IMR-90 (cell line): ENCODE measurements around the gene TTLL11. TPM values are rescaled to one million over a fixed set of nuclear protein-coding genes. Genes with fewer than 3 reads are reported as not detected.

Source experiments
- ATAC-seq: fragments of 200-7000 bp; cut with Tn5 transposase; 2 replicates; pipeline ENCODE4 v1.9.1; 2020; ENCODE audit warnings: low read depth, mild to moderate bottlenecking, moderate library complexity
- BruUV-seq: library from RNA; stranded (reverse); fragments of 400-500 nt; replicated peaks from 2 replicates; lab custom pipeline; 2021; lab: Mats Ljungman, UMichigan
- CTCF ChIA-PET: fragments of 300-600 bp; formaldehyde crosslinking; extraction: SDS; loops from one replicate; lab custom pipeline; 2021; ENCODE audit warnings: antibody characterized with exemption; lab: Yijun Ruan, JAX
- POLR2A ChIA-PET: fragments of 300-600 bp; sonication (Branson Sonifier 250); formaldehyde crosslinking; loops from one replicate; lab custom pipeline; 2022; ENCODE audit warnings: antibody characterized with exemption; ENCODE audit not compliant: unreplicated experiment; lab: Charles Lee
- DNase-seq: peaks from one replicate; pipeline ENCODE4 v3.0.0; 2013
- H2AFZ ChIP-seq: replicated peaks from 2 replicates; pipeline ENCODE3; 2013; ENCODE audit warnings: low read length, mild to moderate bottlenecking; ENCODE audit not compliant: poor library complexity
- H2AK5ac ChIP-seq: 2 replicates; pipeline ENCODE4 v1.6.1; 2013; ENCODE audit warnings: low read depth, low read length, inconsistent platforms
- H2AK9ac ChIP-seq: replicated peaks from 2 replicates; pipeline ENCODE3; 2013; ENCODE audit warnings: mild to moderate bottlenecking, low read depth, low read length, moderate library complexity; ENCODE audit not compliant: poor library complexity
- H2BK120ac ChIP-seq: 2 replicates; pipeline ENCODE4 v1.6.1; 2013; ENCODE audit warnings: low read depth, low read length, inconsistent platforms
- H2BK15ac ChIP-seq: 3 replicates; pipeline ENCODE4 v1.6.1; 2013; ENCODE audit warnings: low read depth, low read length, inconsistent platforms
- H2BK20ac ChIP-seq: 2 replicates; pipeline ENCODE4 v1.6.1; 2013; ENCODE audit warnings: low read depth, mild to moderate bottlenecking, inconsistent platforms, low read length, moderate library complexity
- H2BK5ac ChIP-seq: 2 replicates; pipeline ENCODE4 v1.6.1; 2013; ENCODE audit warnings: mild to moderate bottlenecking, low read depth, low read length, inconsistent platforms; ENCODE audit not compliant: poor library complexity, severe bottlenecking
- H3K14ac ChIP-seq: replicated peaks from 2 replicates; pipeline ENCODE4 v1.6.1; 2013; ENCODE audit warnings: low read depth, low read length, inconsistent platforms
- H3K18ac ChIP-seq: 2 replicates; pipeline ENCODE4 v1.6.1; 2013; ENCODE audit warnings: low read depth, low read length, control low read depth
- H3K23ac ChIP-seq: 2 replicates; pipeline ENCODE4 v1.6.1; 2013; ENCODE audit warnings: low read depth, low read length, inconsistent platforms
- H3K27ac ChIP-seq: 2 replicates; pipeline ENCODE4 v1.5.1; 2013; ENCODE audit warnings: mild to moderate bottlenecking, control low read depth, low read length; ENCODE audit not compliant: insufficient read depth
- H3K27me3 ChIP-seq: 2 replicates; pipeline ENCODE4 v1.6.1; 2013; ENCODE audit warnings: low read length; ENCODE audit not compliant: control insufficient read depth, insufficient read depth
- H3K36me3 ChIP-seq: 2 replicates; pipeline ENCODE4 v1.6.1; 2013; ENCODE audit warnings: low read length, mixed read lengths; ENCODE audit not compliant: control insufficient read depth, insufficient read depth
- H3K4ac ChIP-seq: 2 replicates; pipeline ENCODE4 v1.6.1; 2013; ENCODE audit warnings: low read depth, low read length, inconsistent platforms
- H3K4me1 ChIP-seq: 2 replicates; pipeline ENCODE4 v1.6.1; 2013; ENCODE audit warnings: low read length, mixed read lengths; ENCODE audit not compliant: control insufficient read depth, insufficient read depth
- H3K4me2 ChIP-seq: 2 replicates; pipeline ENCODE4 v1.6.1; 2013; ENCODE audit warnings: low read depth, mild to moderate bottlenecking, control low read depth, low read length, moderate library complexity
- H3K4me3 ChIP-seq: 2 replicates; pipeline ENCODE4 v1.5.1; 2013; ENCODE audit warnings: low read depth, mild to moderate bottlenecking, control low read depth, low read length, moderate library complexity; ENCODE audit not compliant: insufficient read depth
- H3K56ac ChIP-seq: 2 replicates; pipeline ENCODE4 v1.6.1; 2013; ENCODE audit warnings: low read length, inconsistent platforms; ENCODE audit not compliant: insufficient read depth; ENCODE audit errors: extremely low read depth
- H3K79me1 ChIP-seq, 2 experiments: 2 replicates each; pipeline ENCODE4 v1.6.1; 2013; ENCODE audit warnings: low read length in 2 of 2, inconsistent platforms in 1 of 2, low read depth in 1 of 2
- H3K9ac ChIP-seq: 2 replicates; pipeline ENCODE4 v1.6.1; 2013; ENCODE audit warnings: low read depth, low read length, control low read depth
- H3K9me1 ChIP-seq: 2 replicates; pipeline ENCODE4 v1.6.1; 2013; ENCODE audit warnings: low read length, inconsistent platforms; ENCODE audit not compliant: insufficient read depth
- H3K9me3 ChIP-seq: 2 replicates; pipeline ENCODE4 v1.6.1; 2013; ENCODE audit warnings: low read length; ENCODE audit not compliant: control insufficient read depth, insufficient read depth
- H4K20me1 ChIP-seq: 2 replicates; pipeline ENCODE4 v1.6.1; 2013; ENCODE audit warnings: low read length, inconsistent platforms; ENCODE audit not compliant: insufficient read depth
- H4K5ac ChIP-seq: 2 replicates; pipeline ENCODE4 v1.6.1; 2013; ENCODE audit warnings: mild to moderate bottlenecking, low read depth, low read length, control low read depth
- H4K8ac ChIP-seq, 2 experiments: 2 replicates each; pipeline ENCODE4 v1.6.1; 2013; ENCODE audit warnings: low read depth in 2 of 2, low read length in 2 of 2, control low read depth in 1 of 2, inconsistent platforms in 1 of 2
- H4K91ac ChIP-seq: 2 replicates; pipeline ENCODE4 v1.6.1; 2013; ENCODE audit warnings: low read depth, low read length, inconsistent platforms; ENCODE audit not compliant: insufficient read depth
- BHLHE40 ChIP-seq: fragments of 150-350 bp; IDR thresholded peaks from 2 replicates; pipeline ENCODE4 v1.6.1; 2016; ENCODE audit warnings: mild to moderate bottlenecking, low read depth, low read length
- CEBPB ChIP-seq: IDR thresholded peaks from 2 replicates; pipeline ENCODE4 v1.6.1; 2012; ENCODE audit warnings: low read depth, low read length, improper control_type of control experiment
- CHD1 ChIP-seq: IDR thresholded peaks from 2 replicates; pipeline ENCODE4 v1.6.1; 2012; ENCODE audit warnings: low read depth, low read length, improper control_type of control experiment
- CTCF ChIP-seq: conservative IDR thresholded peaks from 2 replicates; pipeline ENCODE4 v1.5.1; 2012; ENCODE audit warnings: mild to moderate bottlenecking, low read depth, low read length, improper control_type of control experiment
- ELK1 ChIP-seq: fragments of 150-350 bp; IDR thresholded peaks from 2 replicates; pipeline ENCODE4 v1.6.1; 2016; ENCODE audit warnings: low read depth, mild to moderate bottlenecking, low read length, moderate library complexity, borderline replicate concordance
- FOS ChIP-seq: fragments of 150-350 bp; IDR thresholded peaks from 2 replicates; pipeline ENCODE4 v1.6.1; 2016; ENCODE audit warnings: low read depth, low read length
- MAFK ChIP-seq: IDR thresholded peaks from 2 replicates; pipeline ENCODE4 v1.6.1; 2012; ENCODE audit warnings: low read depth, low read length, improper control_type of control experiment
- MAZ ChIP-seq: IDR thresholded peaks from 2 replicates; pipeline ENCODE4 v1.6.1; 2012; ENCODE audit warnings: low read depth, mild to moderate bottlenecking, low read length, improper control_type of control experiment, moderate library complexity, borderline replicate concordance
- MXI1 ChIP-seq: IDR thresholded peaks from 2 replicates; pipeline ENCODE4 v1.6.1; 2012; ENCODE audit warnings: low read depth, mild to moderate bottlenecking, low read length, moderate library complexity, borderline replicate concordance
- NFE2L2 ChIP-seq: fragments of 150-350 bp; IDR thresholded peaks from 2 replicates; pipeline ENCODE4 v1.6.1; 2016; ENCODE audit warnings: low read depth, mild to moderate bottlenecking, low read length
- POLR2A ChIP-seq: IDR thresholded peaks from 2 replicates; pipeline ENCODE4 v1.6.1; 2012; ENCODE audit warnings: mild to moderate bottlenecking, low read depth, low read length
- RAD21 ChIP-seq: IDR thresholded peaks from 2 replicates; pipeline ENCODE4 v1.6.1; 2012; ENCODE audit warnings: low read length, improper control_type of control experiment
- RCOR1 ChIP-seq: IDR thresholded peaks from 2 replicates; pipeline ENCODE4 v1.6.1; 2012; ENCODE audit warnings: mild to moderate bottlenecking, low read length, improper control_type of control experiment; ENCODE audit not compliant: insufficient replicate concordance
- RFX5 ChIP-seq: IDR thresholded peaks from 2 replicates; pipeline ENCODE4 v1.8.0; 2012; ENCODE audit warnings: low read depth, mild to moderate bottlenecking, low read length, moderate library complexity
- SMC3 ChIP-seq: fragments of 150-350 bp; IDR thresholded peaks from 2 replicates; pipeline ENCODE4 v1.6.1; 2016; ENCODE audit warnings: low read depth, mild to moderate bottlenecking, antibody characterized with exemption, low read length, moderate library complexity
- USF2 ChIP-seq: fragments of 150-350 bp; IDR thresholded peaks from 2 replicates; pipeline ENCODE4 v1.6.1; 2017; ENCODE audit warnings: mild to moderate bottlenecking, antibody characterized with exemption, low read length, low read depth
- WGBS, 2 experiments: methylation state at CpG; one replicate each; pipeline versions ENCODE4 v1.1.5 to v1.1.7; 2013; ENCODE audit warnings: missing lambda C conversion rate in 2 of 2; ENCODE audit not compliant: insufficient read length in 1 of 2; ENCODE audit errors: extremely low coverage in 2 of 2; 5-methylcytosine and 5-hydroxymethylcytosine counted together
- dilution Hi-C: fragments of 300-500 bp; cut with HindIII; formaldehyde crosslinking; loops from one replicate; pipeline ENCODE4 v1.14.3; 2018; ENCODE audit warnings: low sequenced_read_pairs; ENCODE audit not compliant: unreplicated experiment
- in situ Hi-C: fragments of 300-500 bp; cut with MboI; formaldehyde crosslinking; loops from 3 replicates; pipeline ENCODE4 v1.14.3; 2019; ENCODE audit warnings: low sequenced_read_pairs, inconsistent platforms, mixed read lengths
- intact Hi-C: fragments of 100-400 bp; cut with micrococcal nuclease; formaldehyde crosslinking; loops from 2 replicates; pipeline ENCODE4 v1.10.0; 2022
- polyA plus RNA-seq, 3 experiments: library from polyadenylated mRNA; depleted of rRNA; stranded (reverse); fragments of >200 nt; gene quantifications; 2 replicates each; pipeline ENCODE4 v1.2.3, GENCODE V29; 2012; ENCODE audit warnings: low replicate concordance in 1 of 3
- total RNA-seq: library from RNA; depleted of rRNA; stranded (reverse); fragments of >200 nt; gene quantifications from 2 replicates; pipeline ENCODE4 v1.2.3, GENCODE V29; 2012

The TTLL11 gene
- total and polyA plus RNA-seq, 2 of the 4 experiments (the other 2 are of a cell fraction), result 2.0 to 4.6 TPM

- Histone ChIP-seq H2AFZ (no peak overlapping the region), H2BK15ac (no peak overlapping the region), H3K9me1 (no peaks in the 10 kb centered on the region), H3K18ac (no peak overlapping the region), H3K79me1 (0 out of 4 replicates have a peak, but pooled peaks cover 0 to 4% of the 10 kb centered on the region in 2 experiments), H2BK20ac (no peak overlapping the region), H4K91ac (no peak overlapping the region), H4K5ac (no peak overlapping the region), H3K9ac (no peak overlapping the region), H3K56ac (no peak overlapping the region), H3K9me3 (no peaks in the 10 kb centered on the region), H3K4ac (no peak overlapping the region), H3K27ac (no peak overlapping the region), H3K14ac (no peak overlapping the region), H2BK120ac (no peak overlapping the region), H2BK5ac (no peak overlapping the region), H3K4me1 (no peaks in the 10 kb centered on the region; the same call in 1 of the 2 replicates), H3K23ac (no peak overlapping the region), H4K20me1 (no peaks in the 10 kb centered on the region), H2AK5ac (no peak overlapping the region), H2AK9ac (no peak overlapping the region), H3K36me3 (no peaks in the 10 kb centered on the region), H3K4me2 (no peak overlapping the region), H4K8ac (no peak overlapping the region), H3K4me3 (no peak overlapping the region), H3K27me3 (no peaks in the 10 kb centered on the region)
- peak; percentile 37 for DNase-seq
- no TSS peak for BruUV-seq
- WGBS, 2 experiments, result no CpG with 5 or more reads among the region's 2 CpGs
- CTCF ChIA-PET, result no interaction called here
- intact Hi-C loops (no loop called here), in situ Hi-C loops (no loop called here), dilution Hi-C loops (no loop called here)
- TF ChIP-seq CEBPB, result no peak
- no peak for TF ChIP-seq RAD21
- TF ChIP-seq USF2, result no peak
- TF ChIP-seq BHLHE40, result no peak
- no peak for TF ChIP-seq POLR2A
- TF ChIP-seq NFE2L2, result no peak
- TF ChIP-seq RCOR1, result no peak
- no peak for TF ChIP-seq CTCF
- no peak for TF ChIP-seq CHD1
- TF ChIP-seq MXI1, result no peak
- no peak for TF ChIP-seq SMC3
- no peak for TF ChIP-seq MAFK
- no peak for TF ChIP-seq FOS
- no peak for TF ChIP-seq MAZ
- no peak for TF ChIP-seq ELK1
- no peak for TF ChIP-seq RFX5
- POLR2A ChIA-PET, result no interaction called here
- no peak for ATAC-seq
These were observed 72.7 kb downstream of the TTLL11 start for GRCh38 chr9:122020398-122020797.
